Measurements from ENCODE around the gene HUS1.

DNA sequence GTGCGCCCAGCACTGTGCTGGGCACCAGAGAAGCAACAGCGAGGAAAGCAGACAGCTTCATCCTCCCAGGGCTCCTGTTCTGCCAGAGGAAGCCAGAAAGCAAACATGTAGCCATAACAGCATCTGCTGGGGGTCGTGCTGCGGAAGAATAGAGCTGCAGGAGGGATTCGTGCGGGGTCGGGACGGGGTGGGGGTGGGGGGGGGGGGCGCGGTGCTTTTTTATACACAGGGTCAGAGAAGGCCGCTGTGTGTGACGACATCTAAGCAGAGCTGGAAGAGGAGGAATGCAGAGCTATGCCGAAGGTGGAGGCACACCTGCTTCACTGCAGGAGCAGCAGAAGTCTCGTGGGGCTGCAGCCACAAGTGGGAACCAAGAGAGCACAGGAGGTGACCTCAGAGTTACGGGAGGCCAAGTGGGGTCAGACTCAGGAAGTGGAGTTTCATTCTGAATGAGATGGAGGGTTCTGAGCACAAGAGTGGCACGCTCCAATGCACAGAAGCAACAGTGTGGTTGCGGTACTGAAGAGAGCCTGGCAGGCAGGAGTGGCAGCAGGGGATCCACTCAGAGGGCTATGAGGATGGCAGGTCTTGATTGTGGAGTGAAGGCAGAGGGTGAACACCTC, 42.2 kb downstream of the HUS1 start:
- TF ChIP-seq, protein P1, sequence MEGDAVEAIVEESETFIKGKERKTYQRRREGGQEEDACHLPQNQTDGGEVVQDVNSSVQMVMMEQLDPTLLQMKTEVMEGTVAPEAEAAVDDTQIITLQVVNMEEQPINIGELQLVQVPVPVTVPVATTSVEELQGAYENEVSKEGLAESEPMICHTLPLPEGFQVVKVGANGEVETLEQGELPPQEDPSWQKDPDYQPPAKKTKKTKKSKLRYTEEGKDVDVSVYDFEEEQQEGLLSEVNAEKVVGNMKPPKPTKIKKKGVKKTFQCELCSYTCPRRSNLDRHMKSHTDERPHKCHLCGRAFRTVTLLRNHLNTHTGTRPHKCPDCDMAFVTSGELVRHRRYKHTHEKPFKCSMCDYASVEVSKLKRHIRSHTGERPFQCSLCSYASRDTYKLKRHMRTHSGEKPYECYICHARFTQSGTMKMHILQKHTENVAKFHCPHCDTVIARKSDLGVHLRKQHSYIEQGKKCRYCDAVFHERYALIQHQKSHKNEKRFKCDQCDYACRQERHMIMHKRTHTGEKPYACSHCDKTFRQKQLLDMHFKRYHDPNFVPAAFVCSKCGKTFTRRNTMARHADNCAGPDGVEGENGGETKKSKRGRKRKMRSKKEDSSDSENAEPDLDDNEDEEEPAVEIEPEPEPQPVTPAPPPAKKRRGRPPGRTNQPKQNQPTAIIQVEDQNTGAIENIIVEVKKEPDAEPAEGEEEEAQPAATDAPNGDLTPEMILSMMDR (IDR thresholded peaks at IDR 0.05; ENCODE audit: low read length): no peak
- TF ChIP-seq EZH2 (optimal IDR thresholded peaks at IDR 0.05; ENCODE audit: low read depth, low read length): no peak
- no peak for TF ChIP-seq EZH2phosphoT487 (IDR thresholded peaks at IDR 0.05; ENCODE audit: low read length)
